NCI-H2029 treated with DMSO at 0.1 percent for 48 hours (cell line): Measurements from ENCODE around the gene CELF6.
"Not testable (repeated sequence)": the region's sequence is repeated elsewhere in the genome, so short reads cannot be mapped to it uniquely, and the experiment has no call there.

Experiments
- DNase-seq: peaks from one replicate; lab custom pipeline; 2025; lab: John Stamatoyannopoulos, UW

Gene CELF6

GRCh38 chr15:72315706-72316370 lies 4.1 kb downstream of the CELF6 start:
- no peak for DNase-seq

DNA sequence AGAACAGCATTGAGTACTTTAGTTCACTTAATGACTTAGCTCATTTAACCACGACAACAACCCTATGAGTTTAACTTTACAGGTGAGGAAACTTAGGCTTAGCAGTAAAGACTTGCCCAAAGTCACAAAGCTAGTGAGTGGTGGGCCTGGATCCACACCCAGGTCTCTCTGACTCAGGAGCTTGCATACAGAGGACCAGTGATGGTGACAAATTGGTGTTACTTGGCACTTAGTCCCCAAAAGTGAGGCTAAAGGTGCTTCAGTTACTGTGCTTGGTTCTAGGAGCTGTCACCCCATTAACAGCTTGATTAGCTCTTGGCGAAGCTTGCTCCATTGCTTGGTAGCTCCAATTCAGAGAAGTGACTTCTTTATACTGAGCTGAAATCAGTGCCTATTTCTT lies 6.1 kb downstream of the CELF6 start:
- no peak for DNase-seq

DNA sequence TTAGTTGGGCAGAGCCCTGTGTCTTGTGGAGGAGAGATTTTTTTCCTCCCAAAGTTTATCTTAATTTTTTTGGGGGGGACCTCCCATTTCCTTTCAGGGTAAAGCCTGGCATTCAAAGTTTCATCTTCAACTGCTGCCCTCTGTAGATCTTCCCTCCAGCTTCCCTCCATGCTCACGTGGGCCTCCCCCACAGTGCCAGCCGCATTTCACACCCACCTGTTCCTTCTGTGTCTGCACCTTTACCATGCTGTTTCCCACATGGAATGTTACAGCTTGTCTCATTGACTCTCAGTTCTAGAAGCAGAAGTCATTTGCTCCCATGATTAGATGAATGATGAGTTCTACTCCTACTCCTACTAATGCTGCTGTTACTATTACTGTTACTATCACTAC lies 6.5 kb downstream of the CELF6 start:
- DNase-seq: no peak

DNA sequence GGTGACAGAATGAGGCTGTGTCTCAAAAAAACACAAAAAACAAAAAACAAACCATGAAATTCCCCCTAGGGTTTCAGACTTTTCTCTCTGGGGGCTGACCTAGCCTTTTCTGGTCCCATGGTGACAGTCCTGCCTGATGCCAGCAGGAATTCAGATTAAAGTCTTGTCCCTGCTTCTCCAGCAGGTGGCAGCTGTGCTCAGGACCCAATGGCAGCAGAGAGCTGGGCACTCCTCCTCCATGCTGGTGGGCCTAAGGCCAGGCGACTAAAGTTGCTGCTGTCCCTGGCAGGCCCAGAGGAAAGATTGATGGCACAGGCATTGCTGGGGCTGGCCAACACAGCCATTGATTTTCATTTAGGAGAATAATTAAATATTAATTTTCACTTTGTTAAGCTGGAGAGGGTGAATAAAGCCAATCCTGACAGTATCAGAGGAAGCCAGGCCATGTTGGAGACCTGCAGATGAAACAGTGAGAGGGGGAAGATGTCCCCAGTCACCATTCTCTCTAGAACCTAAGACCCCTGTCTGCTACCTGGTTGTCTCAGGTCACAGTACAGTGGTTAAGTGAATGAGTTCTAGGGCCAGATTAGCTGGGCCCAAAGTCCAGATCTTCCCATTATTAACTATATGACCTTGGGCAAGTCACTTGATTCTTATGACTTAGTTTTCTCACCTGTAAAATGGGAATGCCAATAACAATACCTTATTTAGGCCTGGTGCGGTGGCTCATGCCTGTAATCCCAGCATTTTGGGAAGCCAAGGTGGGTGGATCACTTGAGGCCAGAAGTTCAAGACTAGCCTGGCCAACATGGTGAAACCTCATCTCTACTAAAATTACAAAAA lies 7.1 kb downstream of the CELF6 start:
- DNase-seq: no peak

- no peak for DNase-seq
Observed at GRCh38 chr15:72307026-72307425, 12.9 kb downstream of the CELF6 start.

DNA sequence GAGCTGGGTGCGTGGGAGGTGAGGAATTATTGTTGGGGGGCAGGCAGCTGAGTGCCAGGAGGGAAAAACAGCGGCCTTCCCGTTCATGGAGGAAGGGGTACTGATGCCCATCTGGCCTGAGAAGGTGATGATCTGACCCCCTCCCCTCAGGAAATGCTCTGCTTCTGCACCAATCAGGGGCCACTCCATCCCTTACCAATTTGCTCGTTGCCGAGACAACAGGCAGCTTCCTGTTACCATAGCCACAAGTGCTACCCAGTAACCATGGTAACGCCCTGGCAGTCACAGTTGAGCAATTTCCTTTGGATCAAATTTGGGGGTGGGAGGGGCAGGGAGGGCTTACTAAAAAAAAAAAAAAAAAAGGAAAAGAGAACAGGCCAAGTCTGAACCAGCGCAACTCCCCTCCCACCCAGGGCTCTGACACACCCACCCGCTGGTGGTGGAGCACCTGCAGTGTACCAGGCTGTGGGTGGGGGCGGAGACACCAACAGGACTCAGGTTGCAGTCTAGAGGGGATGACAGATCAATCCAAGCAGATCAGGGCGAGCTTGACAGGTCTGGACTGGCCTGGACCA lies 13.7 kb downstream of the CELF6 start:
- DNase-seq: no peak

GRCh38 chr15:72304596-72304995 lies 15.4 kb downstream of the CELF6 start:
- DNase-seq: no peak

DNA sequence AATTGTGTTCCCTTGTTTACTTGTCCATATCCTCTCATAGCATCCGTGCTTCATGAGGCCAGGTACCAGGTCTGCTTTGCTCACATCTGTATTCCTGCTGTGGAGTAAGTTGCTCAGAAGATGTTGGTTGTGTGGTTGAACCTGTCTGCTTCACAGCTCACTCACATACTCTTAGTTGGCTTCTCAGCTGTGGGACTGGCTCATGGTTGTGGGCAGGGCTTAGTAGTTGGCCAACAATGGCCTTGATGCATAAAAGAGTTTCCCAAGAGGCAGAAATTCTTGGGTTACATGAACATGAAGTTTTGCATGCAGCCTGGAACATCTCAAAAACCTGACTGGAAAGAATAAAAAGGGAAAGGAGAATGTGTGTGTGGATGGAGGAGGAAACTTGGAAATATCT lies 17.0 kb downstream of the CELF6 start:
- no peak for DNase-seq

DNA sequence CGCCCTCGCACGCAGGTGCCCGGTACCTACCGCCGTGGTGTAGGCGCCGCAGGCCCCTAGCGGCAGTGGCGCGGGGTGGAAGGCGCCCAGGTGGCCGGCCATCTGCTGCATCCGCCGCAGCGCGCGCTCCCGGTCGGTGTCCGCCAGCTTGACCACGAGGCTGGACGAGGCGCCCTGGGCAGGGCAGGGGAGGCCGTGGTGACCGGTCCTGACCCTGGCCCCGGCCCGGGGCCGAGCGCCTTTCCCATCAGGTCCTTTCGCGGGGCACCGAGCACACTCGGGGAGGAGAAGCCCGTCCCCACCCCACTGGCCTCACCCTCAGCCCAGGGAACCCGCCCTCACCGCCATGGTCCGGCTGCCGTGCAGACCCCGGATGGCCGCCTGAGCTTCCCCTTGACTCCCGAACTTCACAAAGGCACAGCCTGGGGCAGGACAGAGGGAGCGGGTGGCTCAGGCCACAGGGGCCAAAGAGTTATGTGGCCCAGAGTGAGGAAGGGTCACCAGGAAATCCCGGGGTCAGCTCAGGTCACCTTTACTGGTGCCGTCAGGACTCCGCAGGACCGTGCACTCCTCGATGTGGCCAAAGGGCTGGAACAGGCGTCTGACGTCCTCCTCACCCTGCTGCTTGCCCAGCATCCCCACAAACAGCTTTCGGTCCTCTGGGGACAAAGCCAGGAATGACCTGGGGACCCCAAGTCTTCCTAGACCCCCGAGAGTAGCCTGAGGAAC lies 30.2 kb downstream of the CELF6 start:
- DNase-seq: no peak

DNA sequence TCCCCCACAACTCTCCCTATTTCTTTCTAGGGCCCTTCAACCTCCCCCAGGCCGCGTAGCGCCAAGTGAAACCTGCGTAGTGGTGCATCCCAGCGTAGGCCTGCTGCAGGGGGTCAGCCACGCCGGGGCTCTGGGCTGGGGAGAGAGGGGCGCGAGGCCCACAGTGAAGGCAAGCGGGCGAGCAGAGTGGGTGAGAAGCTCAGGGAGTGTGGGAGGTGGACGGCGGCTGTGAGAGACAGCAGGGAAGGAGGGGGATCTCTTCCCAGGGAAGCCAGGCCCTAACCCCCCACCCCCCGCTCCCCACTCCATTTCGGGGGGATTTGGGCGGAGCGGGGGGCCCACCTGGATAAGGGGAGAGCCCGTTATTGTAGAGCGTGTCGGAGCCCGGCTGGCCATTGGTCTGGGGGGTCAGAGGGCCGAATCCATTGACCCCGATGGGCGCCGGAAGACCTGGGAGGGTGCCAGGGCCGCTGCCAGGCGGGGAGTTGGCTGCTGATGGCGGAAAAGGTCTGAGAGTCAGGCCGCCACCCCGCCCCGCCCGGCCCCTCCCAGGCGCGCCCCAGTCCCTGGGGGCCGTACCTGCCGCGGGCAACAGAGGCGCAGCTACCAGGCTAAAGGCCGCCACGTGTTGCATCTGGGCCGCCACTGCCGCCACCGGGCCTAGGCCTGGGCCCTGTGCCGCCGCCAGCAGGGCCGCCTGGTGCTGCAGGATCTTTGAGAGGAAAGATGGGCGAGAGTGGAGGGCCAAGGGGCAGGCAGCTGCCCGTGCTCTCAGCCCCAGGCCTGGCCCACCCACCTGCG lies 31.0 kb downstream of the CELF6 start:
- DNase-seq: no peak

DNA sequence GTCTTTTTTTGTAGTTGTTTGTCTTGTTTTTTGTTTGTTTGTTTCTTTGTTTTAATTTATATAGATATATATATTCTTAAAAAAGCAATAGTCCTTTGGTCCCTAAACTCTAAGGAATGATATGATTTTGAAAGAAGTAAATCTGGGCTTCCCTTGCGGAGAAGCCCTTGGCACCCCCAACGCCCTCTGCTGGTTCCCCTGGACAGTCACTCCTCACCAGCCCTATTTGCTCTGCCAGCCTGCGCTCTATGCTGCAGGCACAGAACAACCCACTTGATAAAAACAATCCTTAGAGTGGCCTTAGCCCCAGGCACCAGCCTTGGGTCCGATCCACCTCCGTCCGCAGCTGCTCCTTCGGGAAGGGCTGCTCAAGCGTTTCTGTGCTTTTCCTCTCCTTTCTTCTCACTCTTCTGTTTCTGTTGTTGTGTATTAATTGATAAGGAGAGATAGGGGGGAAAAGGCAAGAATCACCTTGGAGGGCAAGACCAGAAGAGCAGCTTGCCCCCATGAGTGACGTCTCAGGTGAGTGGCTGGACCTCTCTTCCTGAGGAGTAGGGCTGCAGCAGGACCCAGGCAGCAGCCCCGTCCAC lies 33.9 kb downstream of the CELF6 start:
- DNase-seq: no peak

DNA sequence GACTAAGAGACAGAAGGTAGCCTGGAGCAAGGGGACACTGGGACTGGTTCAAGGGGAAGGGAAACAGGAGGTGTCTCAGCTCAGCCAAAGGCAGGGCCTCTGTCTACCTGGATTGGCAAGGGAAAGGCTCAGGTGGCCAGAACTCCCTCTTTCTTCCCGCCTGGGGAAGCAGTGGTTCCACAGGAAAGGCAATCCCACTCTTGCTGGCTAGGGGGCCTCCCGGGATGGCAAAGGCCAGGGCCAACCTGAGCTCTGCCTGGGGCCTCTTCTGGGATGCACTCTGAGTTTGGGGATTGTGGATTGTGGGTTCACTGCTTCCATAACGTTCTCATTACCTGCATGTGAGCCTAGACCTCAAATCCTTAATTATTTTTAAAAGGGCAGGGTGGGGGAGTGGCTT lies 34.6 kb downstream of the CELF6 start:
- no peak for DNase-seq

GRCh38 chr15:72284781-72285180 lies 35.2 kb downstream of the CELF6 start:
- DNase-seq: no peak

- DNase-seq: no peak
Observed at GRCh38 chr15:72281713-72282112, 38.2 kb downstream of the CELF6 start.

DNA sequence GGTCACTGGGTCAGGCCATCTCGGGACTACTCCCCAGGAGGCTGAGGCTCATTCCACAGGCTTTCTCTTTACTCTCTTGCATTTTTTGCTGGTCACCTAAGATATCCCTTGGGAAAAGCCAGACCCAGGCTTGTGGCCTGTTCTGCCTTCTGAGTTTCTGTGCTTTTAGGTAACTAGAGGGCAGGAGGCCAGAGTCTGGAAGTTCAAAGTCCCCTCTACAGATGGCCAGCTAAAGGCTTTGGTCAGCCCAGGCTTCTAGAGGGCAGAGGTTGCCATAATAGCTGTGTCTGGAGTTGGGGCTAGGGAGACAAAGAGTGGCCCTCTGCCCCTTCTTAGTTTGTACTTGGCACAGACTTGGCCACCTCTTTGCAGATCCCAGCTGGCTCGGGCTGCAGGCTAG lies 39.2 kb downstream of the CELF6 start:
- DNase-seq: no peak

DNA sequence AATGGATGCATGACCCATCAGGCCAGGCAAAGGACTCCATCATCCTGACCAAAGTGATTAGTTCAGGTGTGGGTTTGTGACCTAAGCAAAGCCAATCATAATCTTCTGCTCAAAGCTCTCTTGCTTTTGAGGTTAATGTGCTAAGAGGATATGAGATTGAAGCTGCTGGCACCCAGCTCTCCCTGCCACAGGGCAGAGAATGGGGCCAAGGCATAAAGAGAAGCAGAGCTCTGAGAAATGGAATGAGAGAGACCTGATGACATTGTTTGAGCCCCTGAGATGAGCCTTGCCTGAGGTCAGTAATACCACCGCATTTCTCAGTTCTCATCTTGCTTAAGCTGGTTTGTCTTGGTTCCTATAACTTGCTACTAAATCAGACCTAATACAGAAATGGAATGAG lies 41.2 kb downstream of the CELF6 start:
- no peak for DNase-seq

DNA sequence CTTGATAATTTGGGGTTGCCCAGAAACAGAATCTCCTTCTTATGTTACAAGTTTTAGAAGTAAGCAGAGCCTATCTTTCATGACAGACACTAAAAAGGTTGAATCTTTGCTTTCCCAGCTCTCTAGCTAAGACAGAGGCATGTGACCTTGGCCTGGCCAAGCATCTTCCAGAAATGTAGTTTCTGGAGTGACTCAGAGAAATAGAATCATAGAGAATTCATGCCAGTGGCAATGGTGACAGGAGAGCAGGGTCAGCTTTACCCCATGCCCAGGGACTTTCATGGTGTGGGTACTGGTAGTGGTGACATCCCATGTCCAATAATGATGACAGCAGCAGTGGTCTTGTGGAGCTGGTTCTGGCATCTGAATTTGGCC lies 43.6 kb downstream of the CELF6 start:
- no peak for DNase-seq

- not testable (repeated sequence) for DNase-seq
Observed at GRCh38 chr15:72275635-72276325, 44.2 kb downstream of the CELF6 start.

GRCh38 chr15:72272997-72273352 lies 47.0 kb downstream of the CELF6 start:
- no peak for DNase-seq

DNA sequence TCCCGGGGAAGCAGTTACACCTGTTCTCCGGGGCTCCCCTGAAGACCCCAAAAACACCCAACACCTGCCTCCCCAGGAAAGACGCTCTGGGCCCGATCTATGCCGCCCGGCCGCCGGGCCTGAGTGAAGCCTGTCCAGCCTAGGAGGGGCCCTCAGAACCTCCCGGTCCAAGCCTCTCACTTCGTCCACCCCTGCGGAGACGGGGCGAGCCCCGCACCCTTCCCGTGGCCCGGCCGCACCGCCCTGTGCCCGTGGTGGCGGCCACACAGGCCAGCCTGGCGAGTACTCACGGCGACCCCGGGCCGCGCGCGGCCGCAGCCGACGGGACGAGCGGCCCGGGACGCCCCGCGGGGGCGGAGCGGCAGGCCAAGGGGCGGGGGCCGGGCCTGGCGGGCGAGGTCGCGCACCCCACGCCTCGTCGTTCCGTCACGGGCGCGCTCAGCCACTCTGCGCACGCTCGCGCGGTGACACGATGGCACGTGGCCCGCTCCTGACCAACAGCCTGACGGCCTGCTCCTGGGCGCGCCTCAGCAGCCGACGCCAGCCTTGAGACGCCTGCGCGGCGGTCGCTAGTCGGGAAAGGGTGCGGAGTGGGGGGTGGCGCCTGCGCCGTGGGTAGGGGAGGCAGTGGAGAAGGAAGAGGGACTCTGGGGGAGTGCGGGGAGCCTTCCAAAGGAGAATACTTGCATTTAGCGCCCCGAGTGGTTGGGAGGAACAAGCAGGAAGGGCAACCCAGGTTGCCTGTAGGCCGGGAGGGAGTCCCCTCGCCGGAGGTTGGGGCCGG lies 47.6 kb downstream of the CELF6 start, which contains the start of gene PARP6:
Gene PARP6, minus strand, starts transcription at position 342 of the 784 bp plus-strand sequence. CDS start 5,077 bp downstream, outside the sequence.
- DNase-seq: peak; percentile 61
